ENCODE data around the gene GRIFIN. TPM values are rescaled to one million over a fixed set of nuclear protein-coding genes. Genes with fewer than 3 reads are reported as not detected.
A peak's percentile ranks its signal among the peaks of the same experiment; 100 is the strongest.

GRIFIN gene
- total RNA-seq, 2 donors from 2014 or later = not detected

- no peak overlapping the region for H3K27ac Mint-ChIP-seq
- Histone ChIP-seq H3K4me1 (ENCODE audit: control insufficient read depth, insufficient read depth, low read length) (no peaks in the 10 kb centered on the region), H3K9me3 (ENCODE audit: control insufficient read depth, low read length) (no peaks in the 10 kb centered on the region), H3K27ac (ENCODE audit: low read depth, low read length) (no peak overlapping the region), H3K27me3 (ENCODE audit: control insufficient read depth, insufficient read depth, low read length, poor library complexity, severe bottlenecking) (no peaks in the 10 kb centered on the region), H3K4me3 (ENCODE audit: low read length) (no peak overlapping the region), H3K9ac (ENCODE audit: extremely low read depth, low read length, poor library complexity, severe bottlenecking) (no peak overlapping the region), H3K36me3 (ENCODE audit: control insufficient read depth, insufficient read depth, low read length) (no peaks in the 10 kb centered on the region)
- H3K4me1 Mint-ChIP-seq = no peaks in the 10 kb centered on the region
- H3K9me3 Mint-ChIP-seq = no peaks in the 10 kb centered on the region
- DNase-seq = no peak
- 92 to 94% methylated on average over 11 to 15 of the region's 16 CpGs for WGBS, 2 experiments (ENCODE audit: insufficient coverage in 1 of 2, insufficient read length in 1 of 2)
- no peaks in the 10 kb centered on the region for H3K27me3 Mint-ChIP-seq (ENCODE audit: insufficient read depth)
- H3K36me3 Mint-ChIP-seq (ENCODE audit: low read depth) = peaks cover 39% of the 10 kb centered on the region
- no peak overlapping the region for H3K4me3 Mint-ChIP-seq
- TF ChIP-seq, protein P1, sequence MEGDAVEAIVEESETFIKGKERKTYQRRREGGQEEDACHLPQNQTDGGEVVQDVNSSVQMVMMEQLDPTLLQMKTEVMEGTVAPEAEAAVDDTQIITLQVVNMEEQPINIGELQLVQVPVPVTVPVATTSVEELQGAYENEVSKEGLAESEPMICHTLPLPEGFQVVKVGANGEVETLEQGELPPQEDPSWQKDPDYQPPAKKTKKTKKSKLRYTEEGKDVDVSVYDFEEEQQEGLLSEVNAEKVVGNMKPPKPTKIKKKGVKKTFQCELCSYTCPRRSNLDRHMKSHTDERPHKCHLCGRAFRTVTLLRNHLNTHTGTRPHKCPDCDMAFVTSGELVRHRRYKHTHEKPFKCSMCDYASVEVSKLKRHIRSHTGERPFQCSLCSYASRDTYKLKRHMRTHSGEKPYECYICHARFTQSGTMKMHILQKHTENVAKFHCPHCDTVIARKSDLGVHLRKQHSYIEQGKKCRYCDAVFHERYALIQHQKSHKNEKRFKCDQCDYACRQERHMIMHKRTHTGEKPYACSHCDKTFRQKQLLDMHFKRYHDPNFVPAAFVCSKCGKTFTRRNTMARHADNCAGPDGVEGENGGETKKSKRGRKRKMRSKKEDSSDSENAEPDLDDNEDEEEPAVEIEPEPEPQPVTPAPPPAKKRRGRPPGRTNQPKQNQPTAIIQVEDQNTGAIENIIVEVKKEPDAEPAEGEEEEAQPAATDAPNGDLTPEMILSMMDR (conservative IDR thresholded peaks at IDR 0.05) = no peak
Measured at GRCh38 chr7:2437537-2438148, 38.6 kb downstream of the GRIFIN start.

DNA sequence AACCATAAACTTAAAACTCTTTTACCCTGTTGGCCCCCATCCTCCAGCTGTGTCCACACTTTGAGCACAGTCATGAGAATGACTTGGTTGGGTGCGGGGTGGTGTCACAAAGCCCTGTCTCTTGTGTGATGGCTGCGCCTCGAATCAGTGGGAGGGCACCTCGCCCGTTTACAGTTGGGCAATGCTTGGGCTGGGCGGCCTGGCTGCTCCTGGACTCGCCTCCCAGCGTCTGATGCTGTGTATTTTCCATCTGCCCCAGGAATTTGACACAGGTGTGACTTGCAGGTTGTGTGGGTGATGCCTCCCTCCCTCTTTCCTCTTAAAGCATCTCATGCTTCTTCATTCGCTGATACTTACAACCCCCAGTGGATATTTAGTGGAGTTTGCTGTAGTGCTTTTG lies 39.1 kb downstream of the GRIFIN start:
- Histone ChIP-seq H3K36me3 (ENCODE audit: control insufficient read depth, insufficient read depth, low read length) (no peaks in the 10 kb centered on the region), H3K4me3 (ENCODE audit: low read length) (no peak overlapping the region), H3K4me1 (ENCODE audit: control insufficient read depth, insufficient read depth, low read length) (no peaks in the 10 kb centered on the region), H3K27me3 (ENCODE audit: control insufficient read depth, insufficient read depth, low read length, poor library complexity, severe bottlenecking) (no peaks in the 10 kb centered on the region), H3K9me3 (ENCODE audit: control insufficient read depth, low read length) (no peaks in the 10 kb centered on the region), H3K27ac (ENCODE audit: low read depth, low read length) (no peak overlapping the region), H3K9ac (ENCODE audit: extremely low read depth, low read length, poor library complexity, severe bottlenecking) (no peak overlapping the region)
- DNase-seq = no peak
- WGBS, 2 experiments (ENCODE audit: insufficient coverage in 1 of 2, insufficient read length in 1 of 2) = 92 to 100% methylated on average over 8 of the region's 9 CpGs
- TF ChIP-seq, protein P1 (conservative IDR thresholded peaks at IDR 0.05) = no peak
- H3K27me3 Mint-ChIP-seq (ENCODE audit: insufficient read depth) = no peaks in the 10 kb centered on the region
- peaks cover 34% of the 10 kb centered on the region for H3K36me3 Mint-ChIP-seq (ENCODE audit: low read depth)
- no peak overlapping the region for H3K27ac Mint-ChIP-seq
- no peaks in the 10 kb centered on the region for H3K9me3 Mint-ChIP-seq
- H3K4me3 Mint-ChIP-seq = no peak overlapping the region
- no peaks in the 10 kb centered on the region for H3K4me1 Mint-ChIP-seq

- no peaks in the 10 kb centered on the region for H3K36me3 ChIP-seq (ENCODE audit: control insufficient read depth, insufficient read depth, low read length)
- TF ChIP-seq, protein P1 (conservative IDR thresholded peaks at IDR 0.05) = no peak
- H3K9me3 ChIP-seq (ENCODE audit: control insufficient read depth, low read length) = no peaks in the 10 kb centered on the region
- Mint-ChIP-seq H3K27ac (peak overlapping the region; percentile 1), H3K4me1 (no peaks in the 10 kb centered on the region), H3K27me3 (ENCODE audit: insufficient read depth) (no peaks in the 10 kb centered on the region), H3K4me3 (no peak overlapping the region), H3K36me3 (ENCODE audit: low read depth) (peaks cover 34% of the 10 kb centered on the region), H3K9me3 (no peaks in the 10 kb centered on the region)
- H3K27ac ChIP-seq (ENCODE audit: low read depth, low read length) = no peak overlapping the region
- H3K4me1 ChIP-seq (ENCODE audit: control insufficient read depth, insufficient read depth, low read length) = no peaks in the 10 kb centered on the region
- H3K4me3 ChIP-seq (ENCODE audit: low read length) = no peak overlapping the region
- WGBS, 2 experiments (ENCODE audit: insufficient coverage in 1 of 2, insufficient read length in 1 of 2) = 93 to 95% methylated on average over 14 to 25 of the region's 25 CpGs
- H3K9ac ChIP-seq (ENCODE audit: extremely low read depth, low read length, poor library complexity, severe bottlenecking) = no peak overlapping the region
- H3K27me3 ChIP-seq (ENCODE audit: control insufficient read depth, insufficient read depth, low read length, poor library complexity, severe bottlenecking) = no peaks in the 10 kb centered on the region
- no peak for DNase-seq
Measured at GRCh38 chr7:2436341-2437104, 39.7 kb downstream of the GRIFIN start.
